HepG2 (cell line): ENCODE results near the gene TAF1B.
"Not testable (repeated sequence)": the region's sequence is repeated elsewhere in the genome, so short reads cannot be mapped to it uniquely, and the experiment has no call there.

ENCODE experiments used
- EP300 ChIP-seq, 3 experiments: sonication (generic) in 1 of 3; formaldehyde crosslinking in 1 of 3; IDR thresholded peaks; 2 replicates each; pipeline versions ENCODE4 v1.5.1 to v1.6.1; 2011 to 2020; ENCODE audit warnings: low read depth in 2 of 3, low read length in 2 of 3, borderline replicate concordance in 1 of 3, improper control_type of control experiment in 1 of 3, mild to moderate bottlenecking in 1 of 3, missing genetic modification reagents in 1 of 3, moderate library complexity in 1 of 3
- FIP1L1 ChIP-seq: fragments of 200-400 bp; formaldehyde crosslinking; IDR thresholded peaks from 2 replicates; pipeline ENCODE4 v1.6.1; 2018; ENCODE audit warnings: low read depth, mild to moderate bottlenecking, low read length, moderate library complexity, borderline replicate concordance; ENCODE audit not compliant: insufficient read depth
- HDAC2 ChIP-seq: sonication (generic); formaldehyde crosslinking; IDR thresholded peaks from 2 replicates; pipeline ENCODE4 v1.4.0; 2020; ENCODE audit warnings: missing genetic modification reagents
- JUN ChIP-seq: sonication (generic); formaldehyde crosslinking; IDR thresholded peaks from 2 replicates; pipeline ENCODE4 v1.4.0; 2020; ENCODE audit warnings: mild to moderate bottlenecking, missing genetic modification reagents
- KAT7 ChIP-seq: IDR thresholded peaks from 2 replicates; pipeline ENCODE4 v1.6.1; 2018; ENCODE audit warnings: borderline replicate concordance, missing compliant biosample characterization
- KDM1A ChIP-seq: IDR thresholded peaks from 2 replicates; pipeline ENCODE4 v1.6.1; 2016; ENCODE audit warnings: missing compliant biosample characterization
- RAD21 ChIP-seq: fragments of 450-650 bp; formaldehyde crosslinking; IDR thresholded peaks from 2 replicates; pipeline ENCODE4 v1.5.0; 2020; ENCODE audit warnings: mild to moderate bottlenecking
- YY1 ChIP-seq: IDR thresholded peaks from 2 replicates; pipeline ENCODE4 v1.6.1; 2011; ENCODE audit warnings: low read length, low read depth, moderate library complexity, mild to moderate bottlenecking; ENCODE audit not compliant: insufficient read depth, insufficient replicate concordance
- ZNF232 ChIP-seq: sonication (generic); formaldehyde crosslinking; IDR thresholded peaks from 2 replicates; pipeline ENCODE4 v1.4.0; 2020; ENCODE audit warnings: missing genetic modification reagents, borderline replicate concordance
- ZNF501 ChIP-seq: sonication (generic); formaldehyde crosslinking; IDR thresholded peaks from 2 replicates; pipeline ENCODE4 v1.5.1; 2020; ENCODE audit warnings: mild to moderate bottlenecking, moderate library complexity, missing genetic modification reagents
- ZNF510 ChIP-seq: sonication (generic); formaldehyde crosslinking; IDR thresholded peaks from 2 replicates; pipeline ENCODE4 v1.4.0; 2020; ENCODE audit warnings: low read depth, mild to moderate bottlenecking, missing genetic modification reagents
- ZSCAN30 ChIP-seq: sonication (generic); formaldehyde crosslinking; IDR thresholded peaks from 2 replicates; pipeline ENCODE4 v1.5.0; 2020; ENCODE audit warnings: mild to moderate bottlenecking, missing genetic modification reagents
- TF ChIP-seq, protein P1 (sequence below): sonication (generic); formaldehyde crosslinking; IDR thresholded peaks from 2 replicates; pipeline ENCODE4 v1.5.0; 2020; ENCODE audit warnings: mild to moderate bottlenecking, missing genetic modification reagents, moderate library complexity
- TF ChIP-seq, protein P2 (sequence below): conservative IDR thresholded peaks from 2 replicates; pipeline ENCODE4 v1.6.1; 2018; ENCODE audit warnings: missing genetic modification reagents

DNA sequence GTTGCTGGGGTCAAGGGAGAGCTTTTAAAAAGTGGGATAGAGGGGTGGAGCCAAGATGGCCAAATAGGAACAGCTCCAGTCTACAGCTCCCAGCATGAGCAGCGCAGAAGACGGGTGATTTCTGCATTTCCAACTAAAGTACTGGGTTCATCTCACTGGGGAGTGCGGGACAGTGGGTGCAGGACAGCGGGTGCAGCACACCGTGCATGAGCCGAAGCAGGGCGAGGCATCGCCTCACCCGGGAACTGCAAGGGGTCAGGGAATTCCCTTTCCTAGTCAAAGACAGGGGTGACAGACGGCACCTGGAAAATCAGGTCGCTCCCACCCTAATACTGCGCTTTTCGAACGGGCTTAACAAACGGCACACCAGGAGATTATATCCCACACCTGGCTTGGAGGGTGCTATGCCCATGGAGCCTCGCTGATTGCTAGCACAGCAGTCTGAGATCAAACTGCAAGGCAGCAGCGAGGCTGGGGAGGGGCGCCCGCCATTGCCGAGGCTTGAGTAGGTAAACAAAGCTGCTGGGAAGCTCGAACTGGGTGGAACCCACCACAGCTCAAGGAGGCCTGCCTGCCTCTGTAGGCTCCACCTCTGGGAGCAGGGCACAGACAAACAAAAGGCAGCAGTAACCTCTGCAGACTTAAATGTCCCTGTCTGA is 17.8 kb downstream of the TAF1B start:
- TF ChIP-seq, protein P1, sequence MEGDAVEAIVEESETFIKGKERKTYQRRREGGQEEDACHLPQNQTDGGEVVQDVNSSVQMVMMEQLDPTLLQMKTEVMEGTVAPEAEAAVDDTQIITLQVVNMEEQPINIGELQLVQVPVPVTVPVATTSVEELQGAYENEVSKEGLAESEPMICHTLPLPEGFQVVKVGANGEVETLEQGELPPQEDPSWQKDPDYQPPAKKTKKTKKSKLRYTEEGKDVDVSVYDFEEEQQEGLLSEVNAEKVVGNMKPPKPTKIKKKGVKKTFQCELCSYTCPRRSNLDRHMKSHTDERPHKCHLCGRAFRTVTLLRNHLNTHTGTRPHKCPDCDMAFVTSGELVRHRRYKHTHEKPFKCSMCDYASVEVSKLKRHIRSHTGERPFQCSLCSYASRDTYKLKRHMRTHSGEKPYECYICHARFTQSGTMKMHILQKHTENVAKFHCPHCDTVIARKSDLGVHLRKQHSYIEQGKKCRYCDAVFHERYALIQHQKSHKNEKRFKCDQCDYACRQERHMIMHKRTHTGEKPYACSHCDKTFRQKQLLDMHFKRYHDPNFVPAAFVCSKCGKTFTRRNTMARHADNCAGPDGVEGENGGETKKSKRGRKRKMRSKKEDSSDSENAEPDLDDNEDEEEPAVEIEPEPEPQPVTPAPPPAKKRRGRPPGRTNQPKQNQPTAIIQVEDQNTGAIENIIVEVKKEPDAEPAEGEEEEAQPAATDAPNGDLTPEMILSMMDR (CRISPR knock-in tag), result not testable (repeated sequence)
- TF ChIP-seq EP300 (IDR thresholded peaks at IDR 0.05; ENCODE audit: low read depth in 2 of 2, low read length in 2 of 2); EP300 (CRISPR knock-in tag; IDR thresholded peaks at IDR 0.05; ENCODE audit: borderline replicate concordance); JUN (CRISPR knock-in tag); YY1; HDAC2; RAD21 (CRISPR knock-in tag); ZSCAN30 (CRISPR knock-in tag); KAT7 (CRISPR knock-in tag); ZNF232 (CRISPR knock-in tag); ZNF510; FIP1L1; KDM1A (CRISPR knock-in tag); ZNF501 (CRISPR knock-in tag): not testable (repeated sequence)
- TF ChIP-seq, protein P2, sequence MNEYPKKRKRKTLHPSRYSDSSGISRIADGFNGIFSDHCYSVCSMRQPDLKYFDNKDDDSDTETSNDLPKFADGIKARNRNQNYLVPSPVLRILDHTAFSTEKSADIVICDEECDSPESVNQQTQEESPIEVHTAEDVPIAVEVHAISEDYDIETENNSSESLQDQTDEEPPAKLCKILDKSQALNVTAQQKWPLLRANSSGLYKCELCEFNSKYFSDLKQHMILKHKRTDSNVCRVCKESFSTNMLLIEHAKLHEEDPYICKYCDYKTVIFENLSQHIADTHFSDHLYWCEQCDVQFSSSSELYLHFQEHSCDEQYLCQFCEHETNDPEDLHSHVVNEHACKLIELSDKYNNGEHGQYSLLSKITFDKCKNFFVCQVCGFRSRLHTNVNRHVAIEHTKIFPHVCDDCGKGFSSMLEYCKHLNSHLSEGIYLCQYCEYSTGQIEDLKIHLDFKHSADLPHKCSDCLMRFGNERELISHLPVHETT, result not testable (repeated sequence)
